Colonic mucosa (tissue), 4 donors: ENCODE measurements around the gene FAIM2. TPM values are rescaled to one million over a fixed set of nuclear protein-coding genes. Genes with fewer than 3 reads are reported as not detected.

ENCODE experiments used
- DNase-seq: peaks from one replicate; pipeline ENCODE4 v3.0.0-alpha.2; 2020
- H3K27ac ChIP-seq: fragments of 200-600 bp; one replicate; pipeline ENCODE4 v1.8.0; 2021
- H3K27me3 ChIP-seq: fragments of 200-600 bp; one replicate; pipeline ENCODE4 v1.8.0; 2021
- H3K36me3 ChIP-seq: fragments of 200-600 bp; one replicate; pipeline ENCODE4 v1.8.0; 2021
- H3K4me1 ChIP-seq: fragments of 200-600 bp; one replicate; pipeline ENCODE4 v1.8.0; 2021; ENCODE audit warnings: mild to moderate bottlenecking
- H3K4me3 ChIP-seq: fragments of 200-600 bp; one replicate; pipeline ENCODE4 v1.8.0; 2021
- H3K9ac ChIP-seq, 2 donors: one replicate each; pipeline ENCODE4 v1.7.0; 2013; ENCODE audit warnings: control low read depth in 2 of 2, low read depth in 2 of 2, low read length in 2 of 2
- H3K9me3 ChIP-seq: fragments of 200-600 bp; one replicate; pipeline ENCODE4 v1.8.0; 2021
- CTCF ChIP-seq: fragments of 200-600 bp; IDR thresholded peaks from one replicate; pipeline ENCODE4 v1.8.0; 2022; ENCODE audit warnings: antibody characterized with exemption, mild to moderate bottlenecking
- intact Hi-C: fragments of 100-400 bp; cut with DNase I; formaldehyde crosslinking; loops from one replicate; pipeline ENCODE4 v1.14.1; 2022
- total RNA-seq, 2 donors: library from RNA; stranded (reverse); fragmentation: NEBNext Ultra II Directional in 1 of 2; extraction: Animal tissue kit (Norgen Biotek cat#: 25700) in 1 of 2; gene quantifications; one replicate each; pipeline ENCODE4 v1.2.1, GENCODE V29; 2021
- donor health status: healthy.
- donor health status: DM: no; HTN: no; CAD: no.
- donor health status: DM: no; HTN: no; CAD: no.

Gene FAIM2
- total RNA-seq, 2 donors from 2014 or later = 2.8 to 3.6 TPM

GRCh38 chr12:49916129-49916919 is 12.6 kb upstream of the FAIM2 start:
- intact Hi-C loops = no loop called here
- no peak for DNase-seq
- TF ChIP-seq CTCF = no peak

GRCh38 chr12:49912345-49913255 is 8.9 kb upstream of the FAIM2 start:
- H3K4me1 ChIP-seq = no peaks in the 10 kb centered on the region
- H3K36me3 ChIP-seq = no peaks in the 10 kb centered on the region
- no peak overlapping the region for H3K4me3 ChIP-seq
- H3K27ac ChIP-seq = no peak overlapping the region
- no peak for DNase-seq
- no peak overlapping the region for H3K9ac ChIP-seq
- H3K27me3 ChIP-seq = no peaks in the 10 kb centered on the region
- TF ChIP-seq CTCF = no peak
- H3K9me3 ChIP-seq = no peaks in the 10 kb centered on the region
- intact Hi-C loops = no loop called here

More at GRCh38 chr12:49916129-49916919, 12.6 kb upstream of the FAIM2 start:
- Histone ChIP-seq H3K9me3 (no peaks in the 10 kb centered on the region), H3K27me3 (no peaks in the 10 kb centered on the region), H3K4me1 (no peaks in the 10 kb centered on the region), H3K36me3 (no peaks in the 10 kb centered on the region), H3K4me3 (no peak overlapping the region), H3K9ac (no peak overlapping the region), H3K27ac (no peak overlapping the region)

- DNase-seq = no peak
- H3K36me3 ChIP-seq = no peaks in the 10 kb centered on the region
- H3K4me3 ChIP-seq = no peak overlapping the region
- intact Hi-C loops = no loop called here
- no peak overlapping the region for H3K27ac ChIP-seq
- H3K27me3 ChIP-seq = no peaks in the 10 kb centered on the region
- no peaks in the 10 kb centered on the region for H3K4me1 ChIP-seq
- no peak for TF ChIP-seq CTCF
- no peaks in the 10 kb centered on the region for H3K9me3 ChIP-seq
- no peak overlapping the region for H3K9ac ChIP-seq
Observed at GRCh38 chr12:49911213-49911605, 7.5 kb upstream of the FAIM2 start.

GRCh38 chr12:49910331-49911212 is 6.9 kb upstream of the FAIM2 start:
- DNase-seq = no peak

More at GRCh38 chr12:49910331-49911212, 6.9 kb upstream of the FAIM2 start:
- intact Hi-C loops = no loop called here
- Histone ChIP-seq H3K27ac (no peak overlapping the region), H3K36me3 (no peaks in the 10 kb centered on the region), H3K27me3 (no peaks in the 10 kb centered on the region), H3K9ac (no peak overlapping the region), H3K4me3 (no peak overlapping the region), H3K4me1 (no peaks in the 10 kb centered on the region), H3K9me3 (no peaks in the 10 kb centered on the region)
- no peak for TF ChIP-seq CTCF
